GM10248 (cell line): Measurements from ENCODE around the gene RBM8A.
A peak's percentile ranks its signal among the peaks of the same experiment; 100 is the strongest.

Source experiments
- CTCF ChIA-PET: fragments of 300-600 bp; sonication (Branson Sonifier 250); formaldehyde crosslinking; extraction: SDS; loops from one replicate; lab custom pipeline; 2021; ENCODE audit warnings: antibody characterized with exemption; lab: Yijun Ruan, JAX
- POLR2A ChIA-PET: fragments of 350-650 bp; sonication (Branson Sonifier 250); formaldehyde crosslinking; extraction: SDS; loops from one replicate; lab custom pipeline; 2020; ENCODE audit warnings: antibody characterized with exemption; lab: Yijun Ruan, JAX
- DNase-seq: peaks from one replicate; pipeline ENCODE4 v3.0.0; 2012; ENCODE audit errors: extremely low spot score
- CTCF ChIP-seq: IDR thresholded peaks from 2 replicates; pipeline ENCODE4 v1.5.1; 2012; ENCODE audit warnings: mild to moderate bottlenecking, low read depth; ENCODE audit errors: extremely low read depth, missing control alignments, control extremely low read depth

RBM8A gene

GRCh38 chr1:145889722-145890121 is 37.6 kb downstream of the RBM8A start:
- ChIA-PET CTCF (interaction anchor here (1.3 to 4.5 kb wide), 3 partner anchors 9 to 20 kb away, joined by 3 to 75 read pairs (median 15); no protein-coding TSS in a partner anchor), POLR2A (no interaction called here)
- DNase-seq, result no peak
- TF ChIP-seq CTCF, result no peak

- CTCF ChIA-PET, result interaction anchor here (1.2 to 5.9 kb wide), 3 partner anchors 8 to 42 kb away, joined by 4 to 33 read pairs (median 5); partner anchors contain the start of genes ITGA10 and NUDT17
- no peak for DNase-seq
These were observed 39.7 kb downstream of the RBM8A start for GRCh38 chr1:145887631-145888030.

DNA sequence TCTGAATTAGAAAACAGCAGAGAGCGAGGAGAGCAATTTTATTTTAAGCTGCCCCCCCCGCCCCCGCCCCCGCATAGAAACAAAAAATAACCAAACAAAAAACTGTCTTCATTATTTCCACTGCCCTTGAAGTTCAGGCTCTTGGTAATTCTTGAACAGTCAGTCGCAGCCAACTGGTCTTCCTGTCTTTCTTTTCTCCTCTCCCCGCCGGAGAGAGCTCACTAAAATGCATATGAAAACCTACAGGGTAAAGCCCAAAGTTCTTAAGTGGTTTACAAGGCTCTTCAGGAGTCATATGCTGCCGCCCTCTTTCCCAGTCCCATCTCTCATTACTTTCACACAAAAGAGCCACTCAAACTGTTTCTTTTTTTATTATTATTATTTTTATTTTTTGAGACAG is 40.5 kb downstream of the RBM8A start:
- DNase-seq, result no peak
- ChIA-PET CTCF (interaction anchor here (1.0 to 5.9 kb wide), 4 partner anchors 9 to 121 kb away, joined by 4 to 33 read pairs (median 4); partner anchors contain the start of genes ITGA10 and NUDT17), POLR2A (no interaction called here)
- TF ChIP-seq CTCF, result no peak

More at GRCh38 chr1:145887631-145888030, 39.7 kb downstream of the RBM8A start:
- POLR2A ChIA-PET, result no interaction called here
- no peak for TF ChIP-seq CTCF

DNA sequence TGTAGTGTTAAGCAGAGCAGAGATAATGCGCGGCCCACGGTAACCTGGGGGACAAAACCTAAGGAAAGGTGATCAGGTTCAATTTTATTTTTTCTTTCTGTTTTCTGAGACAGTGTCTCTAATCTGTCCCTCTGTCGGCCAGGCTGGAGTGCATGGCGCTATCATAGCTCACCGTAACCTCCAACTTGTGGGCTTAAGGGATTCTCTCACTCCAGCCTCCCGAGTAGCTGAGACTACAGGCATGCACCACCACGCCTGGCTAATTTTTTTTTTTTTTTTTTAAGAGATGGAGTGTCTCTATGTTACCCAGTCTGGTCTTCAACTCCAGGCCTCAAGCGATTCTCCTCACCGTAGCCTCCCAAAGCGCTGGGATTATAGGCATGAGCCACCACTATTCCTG is 40.9 kb downstream of the RBM8A start:
- POLR2A ChIA-PET, result no interaction called here
- CTCF ChIA-PET, result interaction anchor here (1.0 to 5.9 kb wide), 4 partner anchors 10 to 121 kb away, joined by 4 to 33 read pairs (median 4); partner anchors contain the start of genes ITGA10 and NUDT17
- no peak for TF ChIP-seq CTCF
- no peak for DNase-seq

GRCh38 chr1:145885738-145886287 is 41.5 kb downstream of the RBM8A start, which contains the start of gene ANKRD35:
Gene ANKRD35, minus strand, starts transcription at chr1:145885866. Its CDS starts 108 bp downstream, at chr1:145885758.
- no peak for TF ChIP-seq CTCF
- CTCF ChIA-PET, result interaction anchor here (0.9 to 5.9 kb wide), 5 partner anchors 17 to 40 kb away, joined by 3 to 33 read pairs (median 3); partner anchors contain the start of gene NUDT17
- POLR2A ChIA-PET, result no interaction called here
- DNase-seq, result peak; percentile 96

- ChIA-PET POLR2A (no interaction called here), CTCF (interaction anchor here (1.1 to 5.9 kb wide), 4 partner anchors 12 to 39 kb away, joined by 3 to 33 read pairs (median 8); partner anchors contain the start of genes ITGA10 and NUDT17)
- no peak for TF ChIP-seq CTCF
- DNase-seq, result no peak
These were observed 42.6 kb downstream of the RBM8A start for GRCh38 chr1:145884675-145885074.
